Measurements from ENCODE around the gene GART. TPM values are rescaled to one million over a fixed set of nuclear protein-coding genes. Genes with fewer than 3 reads are reported as not detected.

The GART gene
- total and polyA plus RNA-seq, 10 of the 15 experiments (the other 5 are each of a cell fraction or from before 2014, with no cell fraction given), result 44.7 to 178 (median 106) TPM

DNA sequence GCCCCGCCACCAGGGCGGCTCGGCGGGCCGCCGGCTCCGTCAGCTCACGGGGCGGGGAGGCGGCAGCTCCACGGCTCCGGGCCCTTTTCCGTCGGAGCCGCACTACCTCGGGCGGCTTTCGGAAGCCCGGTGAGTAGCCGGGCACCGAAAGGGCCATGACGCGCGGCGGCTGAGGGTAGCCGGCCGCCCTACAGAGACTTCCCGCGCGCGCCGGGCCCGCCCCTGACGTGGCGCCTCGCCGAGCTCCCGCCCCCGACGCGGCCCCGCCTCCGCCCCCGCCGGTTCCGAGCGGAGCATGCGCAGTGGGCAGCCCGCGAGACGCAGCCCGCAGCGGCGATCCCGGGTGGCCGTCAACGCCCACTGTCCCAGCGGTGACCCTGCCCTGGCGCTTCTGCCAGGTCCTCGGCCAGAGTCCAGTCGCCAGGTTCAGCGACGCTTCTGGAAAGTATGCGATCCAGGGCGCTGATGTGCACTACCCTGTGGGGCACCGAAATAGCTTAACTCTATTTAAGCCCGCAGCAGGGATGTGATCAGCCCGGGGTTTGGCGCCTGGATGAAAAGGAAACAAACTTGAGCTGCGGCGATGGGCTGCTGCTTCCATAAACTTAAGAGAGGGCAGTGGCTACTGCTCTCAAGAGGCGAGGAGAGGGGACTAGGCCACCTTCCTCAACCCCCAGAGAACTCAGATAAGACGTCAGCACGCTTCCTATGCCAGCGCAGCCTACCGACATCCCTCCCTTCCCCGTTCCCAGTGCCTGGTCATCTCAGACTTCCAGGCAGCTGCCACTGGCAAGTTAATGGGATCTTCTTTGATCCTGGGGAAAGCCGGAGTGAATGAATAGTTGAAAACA is 46.8 kb upstream of the GART start, which contains the start of gene DONSON (continued):
- TF ChIP-seq, protein P1, sequence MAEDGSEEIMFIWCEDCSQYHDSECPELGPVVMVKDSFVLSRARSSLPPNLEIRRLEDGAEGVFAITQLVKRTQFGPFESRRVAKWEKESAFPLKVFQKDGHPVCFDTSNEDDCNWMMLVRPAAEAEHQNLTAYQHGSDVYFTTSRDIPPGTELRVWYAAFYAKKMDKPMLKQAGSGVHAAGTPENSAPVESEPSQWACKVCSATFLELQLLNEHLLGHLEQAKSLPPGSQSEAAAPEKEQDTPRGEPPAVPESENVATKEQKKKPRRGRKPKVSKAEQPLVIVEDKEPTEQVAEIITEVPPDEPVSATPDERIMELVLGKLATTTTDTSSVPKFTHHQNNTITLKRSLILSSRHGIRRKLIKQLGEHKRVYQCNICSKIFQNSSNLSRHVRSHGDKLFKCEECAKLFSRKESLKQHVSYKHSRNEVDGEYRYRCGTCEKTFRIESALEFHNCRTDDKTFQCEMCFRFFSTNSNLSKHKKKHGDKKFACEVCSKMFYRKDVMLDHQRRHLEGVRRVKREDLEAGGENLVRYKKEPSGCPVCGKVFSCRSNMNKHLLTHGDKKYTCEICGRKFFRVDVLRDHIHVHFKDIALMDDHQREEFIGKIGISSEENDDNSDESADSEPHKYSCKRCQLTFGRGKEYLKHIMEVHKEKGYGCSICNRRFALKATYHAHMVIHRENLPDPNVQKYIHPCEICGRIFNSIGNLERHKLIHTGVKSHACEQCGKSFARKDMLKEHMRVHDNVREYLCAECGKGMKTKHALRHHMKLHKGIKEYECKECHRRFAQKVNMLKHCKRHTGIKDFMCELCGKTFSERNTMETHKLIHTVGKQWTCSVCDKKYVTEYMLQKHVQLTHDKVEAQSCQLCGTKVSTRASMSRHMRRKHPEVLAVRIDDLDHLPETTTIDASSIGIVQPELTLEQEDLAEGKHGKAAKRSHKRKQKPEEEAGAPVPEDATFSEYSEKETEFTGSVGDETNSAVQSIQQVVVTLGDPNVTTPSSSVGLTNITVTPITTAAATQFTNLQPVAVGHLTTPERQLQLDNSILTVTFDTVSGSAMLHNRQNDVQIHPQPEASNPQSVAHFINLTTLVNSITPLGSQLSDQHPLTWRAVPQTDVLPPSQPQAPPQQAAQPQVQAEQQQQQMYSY (CRISPR knock-in tag; IDR thresholded peaks at IDR 0.05), result no peak
- TF ChIP-seq, protein P2, sequence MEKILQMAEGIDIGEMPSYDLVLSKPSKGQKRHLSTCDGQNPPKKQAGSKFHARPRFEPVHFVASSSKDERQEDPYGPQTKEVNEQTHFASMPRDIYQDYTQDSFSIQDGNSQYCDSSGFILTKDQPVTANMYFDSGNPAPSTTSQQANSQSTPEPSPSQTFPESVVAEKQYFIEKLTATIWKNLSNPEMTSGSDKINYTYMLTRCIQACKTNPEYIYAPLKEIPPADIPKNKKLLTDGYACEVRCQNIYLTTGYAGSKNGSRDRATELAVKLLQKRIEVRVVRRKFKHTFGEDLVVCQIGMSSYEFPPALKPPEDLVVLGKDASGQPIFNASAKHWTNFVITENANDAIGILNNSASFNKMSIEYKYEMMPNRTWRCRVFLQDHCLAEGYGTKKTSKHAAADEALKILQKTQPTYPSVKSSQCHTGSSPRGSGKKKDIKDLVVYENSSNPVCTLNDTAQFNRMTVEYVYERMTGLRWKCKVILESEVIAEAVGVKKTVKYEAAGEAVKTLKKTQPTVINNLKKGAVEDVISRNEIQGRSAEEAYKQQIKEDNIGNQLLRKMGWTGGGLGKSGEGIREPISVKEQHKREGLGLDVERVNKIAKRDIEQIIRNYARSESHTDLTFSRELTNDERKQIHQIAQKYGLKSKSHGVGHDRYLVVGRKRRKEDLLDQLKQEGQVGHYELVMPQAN (conservative IDR thresholded peaks at IDR 0.05), result peak; percentile 90; the same call in 1 of the 2 replicates
- TF ChIP-seq WRNIP1 (IDR thresholded peaks at IDR 0.05; ENCODE audit: borderline replicate concordance, low read depth, low read length) (no peak), JUND (IDR thresholded peaks at IDR 0.05; ENCODE audit: low read depth, low read length) (no peak), NRF1 (conservative IDR thresholded peaks at IDR 0.05; ENCODE audit: low read depth, low read length) (peak; percentile 74), BHLHE40 (IDR thresholded peaks at IDR 0.05; ENCODE audit: borderline replicate concordance in 1 of 2, low read depth in 2 of 2, low read length in 1 of 2) (peak in 1 of 2 experiments; percentile 36; a peak in 1 of 4 replicates), DPF2 (IDR thresholded peaks at IDR 0.05) (peak; percentile 64), ZNF384 (IDR thresholded peaks at IDR 0.05; ENCODE audit: borderline replicate concordance, low read depth, low read length) (no peak), HCFC1 (IDR thresholded peaks at IDR 0.05; ENCODE audit: low read length) (no peak), POLR2AphosphoS5 (IDR thresholded peaks at IDR 0.05; ENCODE audit: low read length) (0 out of 2 replicates have a peak, but pooled peaks have one; percentile 40), GATAD2B (conservative IDR thresholded peaks at IDR 0.05; ENCODE audit: low read depth) (peak; percentile 88; the same call in 1 of the 2 replicates), EP300 (IDR thresholded peaks at IDR 0.05; ENCODE audit: borderline replicate concordance in 1 of 2, control insufficient read depth in 1 of 2, low read depth in 2 of 2, low read length in 2 of 2) (no peak), SMARCA5 (IDR thresholded peaks at IDR 0.05) (no peak), HDGF (IDR thresholded peaks at IDR 0.05) (no peak), SIN3A (IDR thresholded peaks at IDR 0.05; ENCODE audit: low read depth, low read length) (peak; percentile 42; the same call in 1 of the 2 replicates), MYC (IDR thresholded peaks at IDR 0.05; ENCODE audit: insufficient read depth, insufficient read length, insufficient replicate concordance, low read length, severe bottlenecking) (no peak)
- TF ChIP-seq, protein P3, sequence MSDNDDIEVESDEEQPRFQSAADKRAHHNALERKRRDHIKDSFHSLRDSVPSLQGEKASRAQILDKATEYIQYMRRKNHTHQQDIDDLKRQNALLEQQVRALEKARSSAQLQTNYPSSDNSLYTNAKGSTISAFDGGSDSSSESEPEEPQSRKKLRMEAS (IDR thresholded peaks at IDR 0.05; ENCODE audit: low read depth, low read length), result no peak
- TF ChIP-seq, protein P4, sequence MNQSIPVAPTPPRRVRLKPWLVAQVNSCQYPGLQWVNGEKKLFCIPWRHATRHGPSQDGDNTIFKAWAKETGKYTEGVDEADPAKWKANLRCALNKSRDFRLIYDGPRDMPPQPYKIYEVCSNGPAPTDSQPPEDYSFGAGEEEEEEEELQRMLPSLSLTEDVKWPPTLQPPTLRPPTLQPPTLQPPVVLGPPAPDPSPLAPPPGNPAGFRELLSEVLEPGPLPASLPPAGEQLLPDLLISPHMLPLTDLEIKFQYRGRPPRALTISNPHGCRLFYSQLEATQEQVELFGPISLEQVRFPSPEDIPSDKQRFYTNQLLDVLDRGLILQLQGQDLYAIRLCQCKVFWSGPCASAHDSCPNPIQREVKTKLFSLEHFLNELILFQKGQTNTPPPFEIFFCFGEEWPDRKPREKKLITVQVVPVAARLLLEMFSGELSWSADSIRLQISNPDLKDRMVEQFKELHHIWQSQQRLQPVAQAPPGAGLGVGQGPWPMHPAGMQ (IDR thresholded peaks at IDR 0.05; ENCODE audit: borderline replicate concordance), result no peak
- TF ChIP-seq, protein P5, sequence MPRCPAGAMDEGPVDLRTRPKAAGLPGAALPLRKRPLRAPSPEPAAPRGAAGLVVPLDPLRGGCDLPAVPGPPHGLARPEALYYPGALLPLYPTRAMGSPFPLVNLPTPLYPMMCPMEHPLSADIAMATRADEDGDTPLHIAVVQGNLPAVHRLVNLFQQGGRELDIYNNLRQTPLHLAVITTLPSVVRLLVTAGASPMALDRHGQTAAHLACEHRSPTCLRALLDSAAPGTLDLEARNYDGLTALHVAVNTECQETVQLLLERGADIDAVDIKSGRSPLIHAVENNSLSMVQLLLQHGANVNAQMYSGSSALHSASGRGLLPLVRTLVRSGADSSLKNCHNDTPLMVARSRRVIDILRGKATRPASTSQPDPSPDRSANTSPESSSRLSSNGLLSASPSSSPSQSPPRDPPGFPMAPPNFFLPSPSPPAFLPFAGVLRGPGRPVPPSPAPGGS (IDR thresholded peaks at IDR 0.05; ENCODE audit: borderline replicate concordance, insufficient read depth, low read depth, low read length, poor library complexity, severe bottlenecking), result peak; percentile 90

All from GM12878 (cell line).